Measurements from ENCODE around the gene CREBZF. TPM values are rescaled to one million over a fixed set of nuclear protein-coding genes. Genes with fewer than 3 reads are reported as not detected.
"Not testable (repeated sequence)": the region's sequence is repeated elsewhere in the genome, so short reads cannot be mapped to it uniquely, and the experiment has no call there.

The CREBZF gene
- total RNA-seq, 1 donor from 2014 or later = 44.7 TPM

DNA sequence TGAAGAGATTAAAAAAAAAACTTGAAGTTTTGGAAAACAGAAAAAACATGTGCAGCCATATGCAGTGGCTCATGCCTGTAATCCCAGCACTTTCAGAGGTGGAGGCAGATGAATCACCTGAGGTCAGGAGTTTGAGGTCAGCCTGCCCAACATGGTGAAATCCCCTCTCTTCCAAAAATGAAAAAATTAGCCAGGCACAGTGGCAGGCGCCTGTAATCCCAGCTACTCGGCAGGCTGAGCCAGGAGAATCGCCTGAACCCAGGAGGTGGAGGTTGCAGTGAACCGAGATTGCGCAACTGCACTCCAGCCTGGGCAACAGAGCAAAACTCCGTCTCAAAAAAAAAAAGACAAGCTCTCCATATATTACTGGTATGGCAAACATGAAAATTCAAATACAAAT is 45.4 kb downstream of the CREBZF start:
- no peaks in the 10 kb centered on the region for H3K4me1 Mint-ChIP-seq (ENCODE audit: unreplicated experiment)

DNA sequence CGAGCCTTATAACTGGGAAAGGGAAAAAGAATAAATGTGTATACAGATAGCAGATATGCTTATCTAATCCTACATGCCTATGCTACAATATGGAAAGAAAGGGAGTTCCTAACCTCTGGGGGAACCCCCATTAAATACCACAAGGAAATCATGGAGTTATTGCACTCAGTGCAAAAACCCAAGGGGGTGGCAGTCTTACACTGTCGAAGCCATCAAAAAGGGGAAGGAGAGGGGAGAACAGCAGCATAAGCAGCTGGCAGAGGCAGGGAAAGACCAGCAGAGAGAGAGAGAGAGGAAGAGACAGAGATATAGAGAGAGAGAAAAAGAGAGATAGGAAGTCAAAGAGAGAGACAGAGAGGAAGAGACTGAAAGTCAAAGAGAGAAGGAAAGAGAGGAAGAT is 53.3 kb downstream of the CREBZF start:
- not testable (repeated sequence) for H3K27me3 Mint-ChIP-seq (ENCODE audit: unreplicated experiment); H3K4me3 Mint-ChIP-seq (ENCODE audit: unreplicated experiment); DNase-seq (ENCODE audit: extremely low spot score, unreplicated experiment); H3K4me1 Mint-ChIP-seq (ENCODE audit: unreplicated experiment); H3K36me3 Mint-ChIP-seq (ENCODE audit: unreplicated experiment); H3K9me3 Mint-ChIP-seq (ENCODE audit: unreplicated experiment); H3K27ac Mint-ChIP-seq (ENCODE audit: unreplicated experiment)

More for the DNA sequence above, 45.4 kb downstream of the CREBZF start:
- peaks cover 16% of the 10 kb centered on the region for H3K27me3 Mint-ChIP-seq (ENCODE audit: unreplicated experiment)
- H3K4me3 Mint-ChIP-seq (ENCODE audit: unreplicated experiment) = no peak overlapping the region
- no peak overlapping the region for H3K27ac Mint-ChIP-seq (ENCODE audit: unreplicated experiment)
- TF ChIP-seq CTCF (IDR thresholded peaks at IDR 0.05) = no peak
- H3K36me3 Mint-ChIP-seq (ENCODE audit: unreplicated experiment) = peaks cover 4% of the 10 kb centered on the region
- H3K9me3 Mint-ChIP-seq (ENCODE audit: unreplicated experiment) = no peaks in the 10 kb centered on the region
- DNase-seq (ENCODE audit: extremely low spot score, unreplicated experiment) = no peak

Other genes with a start within 250 kb of the CREBZF start
- gene DLG2, start 37.8 kb downstream of the CREBZF start, total RNA-seq = 1.2 and 2.1 TPM in 2 replicates
- 44.3 and 49.0 TPM in 2 replicates for gene TMEM126B, start 36.5 kb downstream of the CREBZF start, total RNA-seq
- gene TMEM126A, start 17.2 kb downstream of the CREBZF start, total RNA-seq = 25.0 and 28.9 TPM in 2 replicates
- not detected in 2 replicates for gene CCDC89, start 21.1 kb upstream of the CREBZF start, total RNA-seq
- 4.0 and 5.1 TPM in 2 replicates for gene SYTL2, start 146.0 kb upstream of the CREBZF start, total RNA-seq
- not detected in 2 replicates for gene CCDC83, start 190.3 kb upstream of the CREBZF start, total RNA-seq